SU-DHL-6 (cell line): ENCODE measurements around the gene ADD2.

Experiments used
- H2AFZ ChIP-seq: fragments of 200-600 bp; sonication (generic); 2 replicates; pipeline ENCODE4 v1.6.1; 2014; ENCODE audit warnings: low read depth, mild to moderate bottlenecking, moderate library complexity, mixed read lengths, antibody characterized with exemption, low read length; ENCODE audit not compliant: severe bottlenecking
- H3F3A ChIP-seq: fragments of 200-600 bp; shearing (Covaris generic); 2 replicates; pipeline ENCODE4 v1.6.0; 2016; ENCODE audit warnings: antibody characterized with exemption, mild to moderate bottlenecking; ENCODE audit not compliant: insufficient read depth
- H3K27ac ChIP-seq: fragments of 200-600 bp; sonication (generic); 2 replicates; pipeline ENCODE4 v1.5.1; 2016; ENCODE audit warnings: low read depth, mild to moderate bottlenecking, low read length, moderate library complexity, mixed read lengths
- H3K27me3 ChIP-seq: fragments of 200-600 bp; sonication (generic), shearing (Covaris generic); 2 replicates; pipeline ENCODE4 v1.6.0; 2014; ENCODE audit warnings: mild to moderate bottlenecking, low read length
- H3K36me3 ChIP-seq: fragments of 200-600 bp; sonication (generic); 2 replicates; pipeline ENCODE4 v1.6.1; 2014; ENCODE audit warnings: mild to moderate bottlenecking, low read length, mixed read lengths
- H3K4me2 ChIP-seq: fragments of 300-600, 200-600 bp; shearing (Covaris generic), sonication (generic); 2 replicates; pipeline ENCODE4 v1.6.0; 2014; ENCODE audit warnings: low read length, low read depth, mild to moderate bottlenecking; ENCODE audit not compliant: poor library complexity, severe bottlenecking
- H3K4me3 ChIP-seq: fragments of 200-600 bp; sonication (generic); 2 replicates; pipeline ENCODE4 v1.5.1; 2014; ENCODE audit warnings: antibody characterized with exemption, low read length, mild to moderate bottlenecking, mixed read lengths; ENCODE audit not compliant: insufficient read depth, poor library complexity, severe bottlenecking
- H3K79me2 ChIP-seq: fragments of 200-600 bp; sonication (generic); 2 replicates; pipeline ENCODE4 v1.6.1; 2014; ENCODE audit warnings: mild to moderate bottlenecking, low read length, moderate library complexity; ENCODE audit not compliant: insufficient read depth
- H3K9ac ChIP-seq: fragments of 200-600 bp; sonication (generic); 2 replicates; pipeline ENCODE4 v1.7.0; 2014; ENCODE audit warnings: mild to moderate bottlenecking, low read length
- H3K9me2 ChIP-seq: fragments of 200-600 bp; sonication (generic); replicated peaks from 2 replicates; pipeline ENCODE4 v1.6.1; 2014; ENCODE audit warnings: low read length; ENCODE audit not compliant: insufficient read depth
- H3K9me3 ChIP-seq: fragments of 200-600 bp; sonication (generic); 2 replicates; pipeline ENCODE4 v1.6.1; 2014; ENCODE audit warnings: low read length, mixed read lengths; ENCODE audit not compliant: insufficient read depth
- H4K20me1 ChIP-seq: fragments of 200-600 bp; sonication (generic); 2 replicates; pipeline ENCODE4 v1.6.1; 2014; ENCODE audit warnings: low read depth, mild to moderate bottlenecking, antibody characterized with exemption, low read length, moderate library complexity, mixed read lengths
- CTCF ChIP-seq: fragments of 200-600 bp; sonication (generic); IDR thresholded peaks from one replicate; pipeline ENCODE4 v1.5.1; 2017; ENCODE audit warnings: antibody characterized with exemption, mild to moderate bottlenecking, low read length, moderate library complexity; ENCODE audit not compliant: insufficient read depth, poor library complexity, severe bottlenecking
- EZH2phosphoT487 ChIP-seq: fragments of 200-600 bp; sonication (generic), shearing (Covaris generic); conservative IDR thresholded peaks from 2 replicates; pipeline ENCODE4 v1.6.1; 2018; ENCODE audit warnings: mild to moderate bottlenecking, antibody characterized with exemption, low read length, moderate library complexity, mixed read lengths

The ADD2 gene

DNA sequence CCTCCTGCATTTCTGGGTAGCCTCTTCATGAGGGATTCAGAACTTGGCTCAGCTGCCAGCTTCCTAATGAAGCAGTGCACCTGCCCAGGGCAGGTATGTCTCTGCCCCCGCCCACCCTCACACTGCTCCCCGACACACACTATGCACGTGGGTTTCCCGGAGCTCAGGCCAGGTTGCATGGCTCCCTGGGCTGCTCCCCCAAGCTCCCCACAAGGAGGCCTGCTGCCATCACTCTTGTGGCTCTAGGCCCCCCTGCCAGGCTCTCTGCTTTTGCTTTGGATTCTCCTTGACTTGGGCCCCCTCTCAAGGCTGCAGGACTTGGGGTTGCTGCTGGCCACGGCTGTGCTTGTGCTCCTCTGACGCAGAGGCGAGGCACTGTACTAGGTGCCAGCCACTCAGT lies 43.6 kb downstream of the ADD2 start:
- no peak overlapping the region for H3K9ac ChIP-seq

GRCh38 chr2:70723286-70723885 lies 44.6 kb downstream of the ADD2 start:
- Histone ChIP-seq H3K79me2 (no peaks in the 10 kb centered on the region), H3K9me2 (no peaks in the 10 kb centered on the region; the same call in 1 of the 2 replicates), H3K9me3 (no peaks in the 10 kb centered on the region), H3F3A (no peaks in the 10 kb centered on the region), H3K36me3 (no peaks in the 10 kb centered on the region), H3K27ac (no peak overlapping the region), H3K4me3 (no peak overlapping the region), H3K27me3 (no peaks in the 10 kb centered on the region), H4K20me1 (no peaks in the 10 kb centered on the region), H3K4me2 (no peak overlapping the region), H2AFZ (no peak overlapping the region), H3K9ac (no peak overlapping the region)
- no peak for TF ChIP-seq EZH2phosphoT487

More for the DNA sequence above, 43.6 kb downstream of the ADD2 start:
- TF ChIP-seq EZH2phosphoT487: no peak
- no peak for TF ChIP-seq CTCF
- no peaks in the 10 kb centered on the region for H4K20me1 ChIP-seq
- no peaks in the 10 kb centered on the region for H3K27me3 ChIP-seq
- H3K9me3 ChIP-seq: no peaks in the 10 kb centered on the region
- no peak overlapping the region for H2AFZ ChIP-seq
- no peaks in the 10 kb centered on the region for H3K79me2 ChIP-seq
- no peak overlapping the region for H3K4me2 ChIP-seq
- H3K4me3 ChIP-seq: no peak overlapping the region
- no peaks in the 10 kb centered on the region; the same call in 1 of the 2 replicates for H3K9me2 ChIP-seq
- no peaks in the 10 kb centered on the region for H3K36me3 ChIP-seq
- no peak overlapping the region for H3K27ac ChIP-seq
- no peaks in the 10 kb centered on the region for H3F3A ChIP-seq

DNA sequence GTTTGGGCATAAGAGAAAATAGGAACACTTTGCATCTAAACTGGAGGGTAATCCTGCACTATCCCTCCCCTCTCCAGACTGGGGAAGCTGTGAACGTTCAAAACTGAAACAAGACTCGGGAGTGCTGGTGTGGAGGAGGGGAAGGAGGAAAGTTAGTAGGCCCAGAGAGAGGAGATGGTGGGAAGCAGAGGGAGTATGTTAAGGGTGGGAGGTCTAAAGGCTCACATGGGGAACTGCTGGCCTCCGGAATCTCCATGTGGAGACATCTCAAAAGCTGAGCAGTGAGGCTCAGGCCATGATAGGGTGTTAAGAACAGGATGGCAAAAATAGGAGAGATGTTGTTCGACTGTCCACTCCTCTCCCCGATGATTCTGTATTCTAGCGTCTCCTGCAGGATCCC lies 47.9 kb downstream of the ADD2 start:
- Histone ChIP-seq H3K36me3 (no peaks in the 10 kb centered on the region), H3K9ac (no peak overlapping the region), H3K9me3 (no peaks in the 10 kb centered on the region), H3K27ac (no peak overlapping the region), H3K4me3 (no peak overlapping the region), H3K79me2 (no peaks in the 10 kb centered on the region), H4K20me1 (no peaks in the 10 kb centered on the region), H3K27me3 (no peaks in the 10 kb centered on the region), H3F3A (no peaks in the 10 kb centered on the region), H3K9me2 (no peaks in the 10 kb centered on the region; the same call in 1 of the 2 replicates), H3K4me2 (no peak overlapping the region), H2AFZ (no peak overlapping the region)
- TF ChIP-seq EZH2phosphoT487 (no peak), CTCF (no peak)

DNA sequence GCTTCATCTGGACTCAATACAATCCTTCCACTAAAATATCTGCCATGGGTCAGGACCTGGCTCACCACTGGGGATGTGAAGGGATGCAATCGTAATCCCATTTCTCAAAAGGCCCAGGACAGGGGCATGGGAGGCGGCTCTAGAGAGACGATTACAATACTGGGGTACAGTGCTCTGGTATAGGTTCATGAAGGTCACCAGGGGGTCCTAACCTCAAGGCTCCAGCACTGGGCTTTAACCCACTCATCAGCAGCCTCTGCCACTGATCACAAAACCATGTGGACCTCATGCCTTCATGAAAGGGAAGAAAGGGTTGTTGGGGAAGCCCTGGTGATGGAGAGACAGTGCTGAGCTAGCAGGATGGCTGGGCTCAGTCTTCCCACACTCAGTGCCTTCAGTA lies 48.8 kb downstream of the ADD2 start:
- no peak overlapping the region for H3K4me3 ChIP-seq
- H4K20me1 ChIP-seq: no peaks in the 10 kb centered on the region
- no peak overlapping the region for H3K9ac ChIP-seq

More for the DNA sequence above, 48.8 kb downstream of the ADD2 start:
- Histone ChIP-seq H3K27ac (no peak overlapping the region), H3K4me2 (no peak overlapping the region), H3K79me2 (no peaks in the 10 kb centered on the region), H3F3A (no peaks in the 10 kb centered on the region), H3K27me3 (no peaks in the 10 kb centered on the region), H3K9me3 (no peaks in the 10 kb centered on the region), H3K36me3 (no peaks in the 10 kb centered on the region), H2AFZ (no peak overlapping the region), H3K9me2 (no peaks in the 10 kb centered on the region; the same call in 1 of the 2 replicates)
- TF ChIP-seq EZH2phosphoT487: no peak
- no peak for TF ChIP-seq CTCF
